ENCODE measurements around the gene LTA. TPM values are rescaled to one million over a fixed set of nuclear protein-coding genes. Genes with fewer than 3 reads are reported as not detected.
"Not testable (repeated sequence)": the region's sequence is repeated elsewhere in the genome, so short reads cannot be mapped to it uniquely, and the experiment has no call there.

LTA gene
- total RNA-seq, 4 donors from 2014 or later: not detected

- peak within 1 kb of the TSS; percentile 85 to 92 (median 88) for H3K27ac ChIP-seq
- H3K27me3 ChIP-seq: no peaks in the 10 kb centered on the region
- H3K4me1 ChIP-seq: peaks cover 0 to 44% (median 19%) of the 10 kb centered on the region in 4 donors
- TF ChIP-seq POLR2A (IDR thresholded peaks at IDR 0.05): peak in 1 of 2 donors; percentile 74
- peak in 2 of 5 experiments; percentile 8 to 15 for TF ChIP-seq CTCF (IDR thresholded peaks at IDR 0.05)
- peak; percentile 93 to 96 for TF ChIP-seq EP300 (IDR thresholded peaks at IDR 0.05)
- H3K4me3 ChIP-seq: peak within 1 kb of the TSS; percentile 34 to 50 (median 34)
- peaks cover 0 to 35% (median 3%) of the 10 kb centered on the region in 3 donors for H3K36me3 ChIP-seq
- 0 to 1% methylated on average over 25 of the region's 25 CpGs for WGBS, 2 donors
- no peaks in the 10 kb centered on the region for H3K9me3 ChIP-seq
- peak; percentile 93 to 94 for DNase-seq (ENCODE audit: low spot score in 2 of 2)
These were observed 24.9 kb upstream of the LTA start, which contains the start of gene NFKBIL1 for GRCh38 chr6:31546958-31547726. Gene NFKBIL1, plus strand, starts transcription at chr6:31547608. Its CDS starts 87 bp downstream, at chr6:31547695.

DNA sequence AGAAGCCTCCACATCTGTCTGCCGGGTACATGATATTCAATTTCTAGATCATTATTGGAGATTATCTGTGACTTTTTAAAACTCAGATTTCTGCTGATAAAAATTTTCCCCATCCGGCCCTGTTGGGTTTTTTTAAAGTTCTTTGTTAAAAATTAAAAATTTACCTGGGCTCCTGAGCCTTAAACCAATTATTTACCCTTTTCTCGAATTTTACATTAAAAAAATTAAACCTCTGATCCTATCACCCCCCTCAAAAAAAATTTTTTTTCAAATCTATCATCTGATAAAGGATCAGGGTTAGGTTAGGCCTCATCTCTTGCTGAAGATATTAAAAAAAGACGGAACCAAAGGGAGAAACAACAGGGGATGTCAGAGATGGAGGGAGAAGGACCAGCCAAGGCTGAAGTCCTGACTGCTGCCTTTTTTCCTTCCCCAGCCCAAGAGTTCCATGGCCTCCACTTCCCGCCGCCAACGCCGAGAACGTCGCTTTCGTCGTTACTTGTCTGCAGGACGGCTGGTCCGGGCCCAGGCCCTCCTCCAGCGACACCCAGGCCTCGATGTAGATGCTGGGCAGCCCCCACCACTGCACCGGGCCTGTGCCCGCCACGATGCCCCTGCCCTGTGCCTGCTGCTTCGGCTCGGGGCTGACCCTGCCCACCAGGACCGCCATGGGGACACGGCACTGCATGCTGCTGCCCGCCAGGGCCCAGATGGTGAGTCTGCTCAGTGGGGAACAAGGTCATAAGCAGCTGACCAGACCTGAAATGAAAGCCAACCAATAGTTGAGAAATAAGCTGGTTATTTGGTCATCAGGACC lies 24.2 kb upstream of the LTA start:
- H3K9me3 ChIP-seq: no peaks in the 10 kb centered on the region
- peaks cover 0 to 39% (median 14%) of the 10 kb centered on the region in 4 donors for H3K4me1 ChIP-seq
- H3K27me3 ChIP-seq: no peaks in the 10 kb centered on the region
- peak overlapping the region; percentile 85 to 92 (median 88) for H3K27ac ChIP-seq
- H3K4me3 ChIP-seq: peak overlapping the region; percentile 34 to 50 (median 34)
- no peak for DNase-seq (ENCODE audit: low spot score in 2 of 2)
- peaks cover 0 to 40% (median 3%) of the 10 kb centered on the region in 3 donors for H3K36me3 ChIP-seq
- WGBS, 2 donors: 76 to 77% methylated on average over 24 of the region's 24 CpGs
- TF ChIP-seq POLR2A (IDR thresholded peaks at IDR 0.05): no peak
- peak in 1 of 2 donors; percentile 13 for TF ChIP-seq EP300 (IDR thresholded peaks at IDR 0.05)

DNA sequence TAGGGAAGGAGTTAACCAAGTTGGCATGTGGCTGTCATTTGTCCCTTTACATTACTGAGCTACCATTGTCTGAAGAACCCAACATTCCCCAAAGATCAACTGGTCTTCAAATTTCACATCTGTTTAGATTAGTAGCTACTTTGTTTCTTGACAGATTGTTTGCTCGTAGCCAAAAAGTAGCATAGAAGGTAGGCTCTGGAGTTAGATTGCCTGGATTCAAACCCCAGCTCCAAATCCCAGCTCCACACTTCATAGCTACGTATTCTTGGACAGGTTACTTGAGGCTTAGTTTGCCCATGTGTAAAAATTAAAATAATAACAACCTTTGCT lies 23.6 kb upstream of the LTA start:
- peaks cover 0 to 33% (median 12%) of the 10 kb centered on the region in 4 donors for H3K4me1 ChIP-seq
- no peaks in the 10 kb centered on the region for H3K27me3 ChIP-seq
- TF ChIP-seq CTCF (IDR thresholded peaks at IDR 0.05): no peak
- no peak for TF ChIP-seq POLR2A (IDR thresholded peaks at IDR 0.05)
- no peak for TF ChIP-seq EP300 (IDR thresholded peaks at IDR 0.05)
- no peaks in the 10 kb centered on the region for H3K9me3 ChIP-seq
- H3K27ac ChIP-seq: peak overlapping the region; percentile 85 to 92 (median 88)
- no peak for DNase-seq (ENCODE audit: low spot score in 2 of 2)
- peaks cover 0 to 46% (median 3%) of the 10 kb centered on the region in 3 donors for H3K36me3 ChIP-seq
- H3K4me3 ChIP-seq: peak overlapping the region in 2 of 4 donors; percentile 34 to 50
- 86% methylated on average over 2 of the region's 2 CpGs for WGBS, 2 donors

GRCh38 chr6:31551371-31551770 lies 20.7 kb upstream of the LTA start:
- not testable (repeated sequence) for H3K9me3 ChIP-seq, H3K27ac ChIP-seq, H3K4me3 ChIP-seq, H3K27me3 ChIP-seq
- H3K4me1 ChIP-seq: peaks cover 0 to 23% (median 11%) of the 10 kb centered on the region in 4 donors
- peak in 1 of 2 donors; percentile 53 for DNase-seq (ENCODE audit: low spot score in 2 of 2)
- H3K36me3 ChIP-seq: peaks cover 0 to 64% (median 3%) of the 10 kb centered on the region in 3 donors
- 48 to 57% methylated on average over 5 of the region's 5 CpGs for WGBS, 2 donors
- TF ChIP-seq CTCF (IDR thresholded peaks at IDR 0.05) (peak in 4 of 5 experiments; percentile 10 to 38 (median 34)), EP300 (IDR thresholded peaks at IDR 0.05) (peak in 1 of 2 donors; percentile 18)

GRCh38 chr6:31556307-31556706 lies 15.8 kb upstream of the LTA start:
- no peak for DNase-seq (ENCODE audit: low spot score in 2 of 2)
- no peak overlapping the region for H3K4me3 ChIP-seq
- no peaks in the 10 kb centered on the region for H3K27me3 ChIP-seq
- peaks cover 0 to 77% (median 0%) of the 10 kb centered on the region in 3 donors for H3K36me3 ChIP-seq
- WGBS, 2 donors: 80 to 88% methylated on average over 3 of the region's 3 CpGs
- H3K27ac ChIP-seq: no peak overlapping the region
- H3K9me3 ChIP-seq: no peaks in the 10 kb centered on the region
- H3K4me1 ChIP-seq: peaks cover 0 to 29% (median 16%) of the 10 kb centered on the region in 4 donors
- TF ChIP-seq POLR2A (IDR thresholded peaks at IDR 0.05) (no peak), CTCF (IDR thresholded peaks at IDR 0.05) (no peak), EP300 (IDR thresholded peaks at IDR 0.05) (no peak)
